Esophagus squamous epithelium (tissue), 4 donors: ENCODE results near the gene DGKQ.

ENCODE experiments used
- CTCF ChIP-seq, 6 experiments: fragments of 450-650 bp in 4 of 6; fragments of 200-600 bp in 2 of 6; sonication (generic) in 2 of 6; IDR thresholded peaks; one replicate each; pipeline ENCODE4 v1.5.1; 2016 to 2019; ENCODE audit warnings: antibody characterized with exemption in 6 of 6, mild to moderate bottlenecking in 4 of 6, moderate library complexity in 4 of 6
- POLR2A ChIP-seq, 4 donors: fragments of 450-650 bp; IDR thresholded peaks; one replicate each; pipeline ENCODE4 v1.6.1; 2017; ENCODE audit warnings: antibody characterized with exemption in 4 of 4, mild to moderate bottlenecking in 4 of 4, moderate library complexity in 3 of 4

GRCh38 chr4:909131-909571 is 64.2 kb downstream of the DGKQ start:
- TF ChIP-seq POLR2A (IDR thresholded peaks at IDR 0.05) (no peak), CTCF (IDR thresholded peaks at IDR 0.05) (no peak)
